ENCODE results near the gene VAV2. TPM values are rescaled to one million over a fixed set of nuclear protein-coding genes. Genes with fewer than 3 reads are reported as not detected.

The VAV2 gene
- total and polyA plus RNA-seq, 4 donors: 4.9 to 26.4 (median 17.0) TPM

DNA sequence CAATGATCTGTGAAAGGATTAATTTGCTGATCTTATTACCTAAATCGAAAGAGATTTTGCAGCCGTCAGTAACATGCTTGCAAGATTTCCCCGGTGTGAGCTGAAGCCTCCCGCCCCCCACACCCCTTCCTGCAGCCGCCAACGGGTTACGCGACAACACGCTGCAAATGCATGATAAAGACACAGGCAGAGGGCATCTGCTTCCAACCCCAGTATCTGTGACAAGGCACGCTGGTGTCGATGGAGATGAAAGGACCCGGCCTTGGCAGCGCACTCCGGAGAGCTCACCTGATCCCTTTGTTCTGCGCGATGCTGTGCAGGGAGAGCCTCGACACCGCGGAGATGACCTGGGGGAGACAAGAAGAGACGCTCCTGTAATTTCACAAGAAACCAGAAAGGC lies 131.0 kb downstream of the VAV2 start:
- Histone ChIP-seq H3K27ac (ENCODE audit: low read depth in 1 of 2, low read length in 2 of 2) (no peak overlapping the region), H3K36me3 (ENCODE audit: control insufficient read depth in 4 of 4, insufficient read depth in 3 of 4, low read depth in 1 of 4, low read length in 3 of 4) (peaks cover 0 to 11% (median 0%) of the 10 kb centered on the region in 4 donors), H3K9ac (ENCODE audit: low read depth in 1 of 2, low read length in 2 of 2) (no peak overlapping the region), H3K4me3 (ENCODE audit: low read depth in 1 of 3, low read length in 3 of 3) (no peak overlapping the region), H3K27me3 (ENCODE audit: control insufficient read depth in 4 of 4, insufficient read depth in 4 of 4, low read length in 3 of 4) (no peaks in the 10 kb centered on the region), H3K9me3 (ENCODE audit: control insufficient read depth in 4 of 4, low read length in 3 of 4) (no peaks in the 10 kb centered on the region), H3K4me1 (ENCODE audit: control insufficient read depth in 4 of 4, insufficient read depth in 4 of 4, low read length in 3 of 4) (peaks cover 0 to 22% (median 14%) of the 10 kb centered on the region in 4 donors)
- no peak for TF ChIP-seq NR2F2 (IDR thresholded peaks at IDR 0.05)
- TF ChIP-seq HNF4A (conservative IDR thresholded peaks at IDR 0.05): no peak
- no peak for TF ChIP-seq MAX (IDR thresholded peaks at IDR 0.05)
- TF ChIP-seq YY1 (IDR thresholded peaks at IDR 0.05): no peak
- DNase-seq (ENCODE audit: low spot score): no peak
- WGBS: 93% methylated on average over 20 of the region's 20 CpGs

- Histone ChIP-seq H3K27ac (ENCODE audit: low read depth in 1 of 2, low read length in 2 of 2) (no peak overlapping the region), H3K9ac (ENCODE audit: low read depth in 1 of 2, low read length in 2 of 2) (no peak overlapping the region), H3K36me3 (ENCODE audit: control insufficient read depth in 4 of 4, insufficient read depth in 3 of 4, low read depth in 1 of 4, low read length in 3 of 4) (peaks cover 0 to 11% (median 0%) of the 10 kb centered on the region in 4 donors), H3K27me3 (ENCODE audit: control insufficient read depth in 4 of 4, insufficient read depth in 4 of 4, low read length in 3 of 4) (no peaks in the 10 kb centered on the region), H3K4me1 (ENCODE audit: control insufficient read depth in 4 of 4, insufficient read depth in 4 of 4, low read length in 3 of 4) (peaks cover 7 to 28% (median 22%) of the 10 kb centered on the region in 4 donors), H3K4me3 (ENCODE audit: low read depth in 1 of 3, low read length in 3 of 3) (no peak overlapping the region), H3K9me3 (ENCODE audit: control insufficient read depth in 4 of 4, low read length in 3 of 4) (no peaks in the 10 kb centered on the region)
- no peak for DNase-seq (ENCODE audit: low spot score)
- 71% methylated on average over 11 of the region's 11 CpGs for WGBS
- no peak for TF ChIP-seq ATF3 (IDR thresholded peaks at IDR 0.05)
- TF ChIP-seq FOXA2 (IDR thresholded peaks at IDR 0.05): no peak
- TF ChIP-seq RXRA (IDR thresholded peaks at IDR 0.05): no peak
- TF ChIP-seq RAD21 (IDR thresholded peaks at IDR 0.05): peak in 1 of 2 donors; percentile 23
Observed at GRCh38 chr9:133858771-133859170, 133.4 kb downstream of the VAV2 start.

- Histone ChIP-seq H3K9ac (ENCODE audit: low read depth in 1 of 2, low read length in 2 of 2) (no peak overlapping the region), H3K27me3 (ENCODE audit: control insufficient read depth in 4 of 4, insufficient read depth in 4 of 4, low read length in 3 of 4) (no peaks in the 10 kb centered on the region), H3K27ac (ENCODE audit: low read depth in 1 of 2, low read length in 2 of 2) (no peak overlapping the region), H3K9me3 (ENCODE audit: control insufficient read depth in 4 of 4, low read length in 3 of 4) (no peaks in the 10 kb centered on the region), H3K4me3 (ENCODE audit: low read depth in 1 of 3, low read length in 3 of 3) (no peak overlapping the region), H3K4me1 (ENCODE audit: control insufficient read depth in 4 of 4, insufficient read depth in 4 of 4, low read length in 3 of 4) (peaks cover 7 to 25% (median 18%) of the 10 kb centered on the region in 4 donors), H3K36me3 (ENCODE audit: control insufficient read depth in 4 of 4, insufficient read depth in 3 of 4, low read depth in 1 of 4, low read length in 3 of 4) (peaks cover 0 to 11% (median 0%) of the 10 kb centered on the region in 4 donors)
- WGBS: 98% methylated on average over 9 of the region's 9 CpGs
- DNase-seq (ENCODE audit: low spot score): no peak
- TF ChIP-seq GABPA (IDR thresholded peaks at IDR 0.05 in 1 of 2, conservative IDR thresholded peaks at IDR 0.05 in 1 of 2): no peak
Observed at GRCh38 chr9:133857639-133858038, 134.5 kb downstream of the VAV2 start.

- H3K27ac ChIP-seq (ENCODE audit: low read depth in 1 of 2, low read length in 2 of 2): peak overlapping the region; percentile 92 to 96
- H3K36me3 ChIP-seq (ENCODE audit: control insufficient read depth in 4 of 4, insufficient read depth in 3 of 4, low read depth in 1 of 4, low read length in 3 of 4): peaks cover 0 to 11% (median 0%) of the 10 kb centered on the region in 4 donors
- peaks cover 7 to 22% (median 16%) of the 10 kb centered on the region in 4 donors for H3K4me1 ChIP-seq (ENCODE audit: control insufficient read depth in 4 of 4, insufficient read depth in 4 of 4, low read length in 3 of 4)
- H3K4me3 ChIP-seq (ENCODE audit: low read depth in 1 of 3, low read length in 3 of 3): no peak overlapping the region
- no peak overlapping the region for H3K9ac ChIP-seq (ENCODE audit: low read depth in 1 of 2, low read length in 2 of 2)
- no peaks in the 10 kb centered on the region for H3K27me3 ChIP-seq (ENCODE audit: control insufficient read depth in 4 of 4, insufficient read depth in 4 of 4, low read length in 3 of 4)
- no peaks in the 10 kb centered on the region for H3K9me3 ChIP-seq (ENCODE audit: control insufficient read depth in 4 of 4, low read length in 3 of 4)
- TF ChIP-seq, protein P1, sequence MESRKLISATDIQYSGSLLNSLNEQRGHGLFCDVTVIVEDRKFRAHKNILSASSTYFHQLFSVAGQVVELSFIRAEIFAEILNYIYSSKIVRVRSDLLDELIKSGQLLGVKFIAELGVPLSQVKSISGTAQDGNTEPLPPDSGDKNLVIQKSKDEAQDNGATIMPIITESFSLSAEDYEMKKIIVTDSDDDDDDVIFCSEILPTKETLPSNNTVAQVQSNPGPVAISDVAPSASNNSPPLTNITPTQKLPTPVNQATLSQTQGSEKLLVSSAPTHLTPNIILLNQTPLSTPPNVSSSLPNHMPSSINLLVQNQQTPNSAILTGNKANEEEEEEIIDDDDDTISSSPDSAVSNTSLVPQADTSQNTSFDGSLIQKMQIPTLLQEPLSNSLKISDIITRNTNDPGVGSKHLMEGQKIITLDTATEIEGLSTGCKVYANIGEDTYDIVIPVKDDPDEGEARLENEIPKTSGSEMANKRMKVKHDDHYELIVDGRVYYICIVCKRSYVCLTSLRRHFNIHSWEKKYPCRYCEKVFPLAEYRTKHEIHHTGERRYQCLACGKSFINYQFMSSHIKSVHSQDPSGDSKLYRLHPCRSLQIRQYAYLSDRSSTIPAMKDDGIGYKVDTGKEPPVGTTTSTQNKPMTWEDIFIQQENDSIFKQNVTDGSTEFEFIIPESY (IDR thresholded peaks at IDR 0.05): no peak
- TF ChIP-seq RXRA (IDR thresholded peaks at IDR 0.05): peak in 1 of 2 donors; percentile 13
- 94% methylated on average over 12 of the region's 12 CpGs for WGBS
- DNase-seq (ENCODE audit: low spot score): no peak
Observed at GRCh38 chr9:133856798-133857197, 135.3 kb downstream of the VAV2 start.
